ENCODE results near the gene LRFN4.

LRFN4 gene

DNA sequence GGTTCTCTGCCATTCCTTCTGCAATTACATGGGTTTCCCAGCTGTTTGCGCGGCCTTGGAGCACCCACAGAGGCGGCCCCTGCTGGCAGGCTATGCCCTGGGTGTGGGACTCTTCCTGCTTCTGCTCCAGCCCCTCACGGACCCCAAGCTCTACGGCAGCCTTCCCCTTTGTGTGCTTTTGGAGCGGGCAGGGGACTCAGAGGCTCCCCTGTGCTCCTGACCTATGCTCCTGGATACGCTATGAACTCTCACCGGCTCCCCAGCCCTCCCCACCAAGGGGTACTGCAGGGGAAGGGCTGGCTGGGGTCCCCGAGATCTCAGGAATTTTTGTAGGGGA is 11.0 kb upstream of the LRFN4 start:
- DNase-seq: no peak

DNA sequence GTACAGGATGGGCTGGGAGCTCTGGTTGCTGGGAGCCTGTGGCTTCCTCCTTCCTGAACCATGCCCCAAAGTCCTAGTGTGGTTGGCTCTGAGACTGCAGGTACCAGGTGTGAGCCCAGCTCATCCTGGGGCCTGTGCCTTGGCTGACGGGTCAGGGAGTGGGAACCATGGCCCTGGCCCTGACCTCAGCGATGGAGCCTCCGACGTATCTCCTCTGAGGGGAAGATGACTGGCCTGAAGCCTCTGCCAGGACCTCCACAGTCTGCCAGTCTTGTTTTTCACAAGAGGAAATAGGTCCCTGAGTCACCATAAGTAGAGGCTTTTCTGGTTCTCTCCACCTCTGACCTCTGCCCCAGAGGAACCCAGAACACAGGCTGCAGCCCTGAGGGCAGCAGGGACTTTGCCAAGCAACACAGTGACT is 10.2 kb upstream of the LRFN4 start:
- no peak for DNase-seq

DNA sequence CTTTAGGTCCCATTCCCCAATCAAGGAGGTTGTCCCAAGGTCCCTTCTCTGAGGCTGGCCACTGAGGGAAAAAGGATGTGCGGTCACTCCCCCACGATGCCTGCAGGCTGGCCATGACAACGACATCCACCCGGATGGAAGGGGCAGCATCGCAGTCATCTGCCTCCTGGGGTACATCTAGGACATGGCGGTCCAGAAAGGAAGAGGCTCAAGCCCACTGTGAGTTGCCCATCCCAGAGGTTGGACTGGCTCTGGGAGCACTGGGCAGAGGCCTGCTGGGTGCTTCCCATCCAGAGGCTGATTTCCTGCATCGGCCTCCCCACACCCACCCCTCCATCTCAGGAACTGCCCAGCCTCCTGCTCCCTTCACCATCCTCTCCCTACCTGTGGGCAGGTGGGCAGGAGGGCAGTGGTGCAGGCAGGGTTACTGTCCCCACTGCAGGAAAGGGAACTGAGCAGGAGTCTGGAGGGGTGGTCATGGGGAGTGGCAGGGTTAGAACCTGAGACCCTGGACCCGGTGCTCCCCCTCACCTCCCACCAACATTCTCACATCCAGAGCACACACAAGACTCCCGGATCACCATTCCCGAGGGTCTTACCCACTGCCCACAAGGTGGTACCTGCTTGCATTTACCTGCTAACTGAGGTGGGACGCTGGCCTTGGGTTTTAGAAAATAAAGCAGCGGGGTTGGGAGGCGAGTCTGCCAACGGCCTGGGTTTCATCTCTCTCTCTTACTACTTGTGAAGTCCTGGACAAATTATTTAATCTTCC is 9.2 kb upstream of the LRFN4 start:
- no peak for DNase-seq

DNA sequence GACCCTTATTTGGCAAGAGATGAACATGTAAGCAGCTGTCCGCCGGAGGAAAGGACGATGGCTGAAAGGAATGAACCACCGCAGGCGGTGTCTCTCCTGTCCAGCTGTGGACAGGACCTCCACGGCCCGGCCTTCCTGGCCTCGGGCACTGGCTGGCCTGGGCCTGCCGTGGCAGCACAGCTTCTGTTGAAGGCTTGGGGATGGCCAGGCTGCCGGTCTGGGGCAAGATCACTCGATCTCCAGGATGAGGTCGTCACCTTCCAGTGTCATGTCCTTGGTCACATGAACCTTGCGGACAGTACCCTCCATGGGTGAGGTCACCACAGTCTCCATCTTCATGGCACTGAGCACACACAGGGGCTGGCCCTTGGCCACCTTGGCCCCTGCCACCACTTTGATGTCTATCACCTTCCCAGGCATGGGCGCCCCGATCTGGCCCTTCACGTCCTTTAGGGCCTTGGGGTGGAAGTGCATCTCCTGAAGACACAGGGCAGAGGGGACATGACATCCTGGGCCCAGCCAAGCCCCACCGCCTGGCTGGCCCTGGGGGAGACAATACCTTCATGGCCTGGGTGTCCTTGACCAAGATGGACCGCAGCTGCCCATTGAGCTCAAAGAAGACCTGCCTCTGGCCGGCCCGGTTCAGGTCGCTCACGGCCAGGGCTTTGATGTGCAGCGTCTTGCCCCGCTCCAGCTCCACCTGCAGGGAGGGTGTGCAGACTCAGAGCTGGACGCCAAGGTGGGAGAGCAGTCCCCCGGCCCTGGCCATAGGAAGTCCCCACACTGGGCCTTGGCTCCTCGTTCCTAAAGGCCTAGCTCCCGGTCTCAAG is 8.0 kb upstream of the LRFN4 start:
- DNase-seq: no peak

DNA sequence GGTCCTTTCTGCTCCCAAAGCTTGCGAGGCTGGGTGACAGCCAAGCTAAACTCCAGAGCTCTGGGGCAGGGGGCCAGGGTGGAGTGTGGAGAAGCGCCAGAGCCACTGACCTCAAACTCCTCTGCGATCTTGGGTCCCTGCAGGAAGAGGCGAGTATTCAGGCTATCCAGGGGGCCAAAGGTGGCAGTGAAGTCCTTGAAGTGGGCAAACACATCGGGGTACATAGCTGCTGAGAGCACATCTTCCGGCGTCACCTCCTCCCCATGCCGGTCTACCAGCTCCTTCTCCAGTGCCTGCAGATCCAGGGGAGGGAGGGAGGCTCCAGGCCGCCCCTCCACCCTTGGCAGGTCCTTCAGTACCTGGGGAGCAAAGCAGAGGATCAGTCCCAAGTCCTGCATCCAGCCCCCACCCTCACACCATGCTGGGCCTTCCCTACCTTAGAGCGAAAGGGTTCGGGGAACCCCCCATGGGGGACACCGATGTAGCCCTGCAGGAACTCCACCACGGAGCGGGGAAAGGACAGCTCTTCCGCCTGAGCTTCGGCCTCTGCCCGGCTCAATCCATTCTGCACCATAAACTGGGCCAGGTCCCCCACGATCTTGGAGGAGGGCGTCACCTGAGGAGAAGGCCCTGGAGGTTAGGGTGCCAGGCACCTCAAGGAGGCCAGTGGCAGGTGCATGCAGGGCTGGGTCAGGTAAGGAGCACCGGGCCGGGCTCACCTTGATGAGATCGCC is 7.2 kb upstream of the LRFN4 start:
- no peak for DNase-seq

DNA sequence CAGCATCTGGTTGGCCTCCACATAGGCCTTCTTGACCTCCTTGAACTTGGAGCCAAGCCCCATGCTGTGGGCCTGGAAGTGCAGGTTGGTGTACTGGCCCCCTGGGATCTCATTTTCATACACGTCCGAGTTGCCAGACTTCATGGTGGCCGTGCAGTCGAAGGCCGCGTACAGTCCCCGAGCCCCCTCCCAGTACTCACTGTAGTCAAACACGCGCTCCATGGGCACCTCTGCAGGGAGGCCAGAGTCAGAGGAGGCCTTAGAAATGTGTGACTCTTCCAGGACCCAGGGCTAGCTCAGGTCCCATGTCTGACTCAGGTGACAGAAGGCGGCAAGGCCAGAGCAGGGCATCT is 6.7 kb upstream of the LRFN4 start:
- DNase-seq: no peak

DNA sequence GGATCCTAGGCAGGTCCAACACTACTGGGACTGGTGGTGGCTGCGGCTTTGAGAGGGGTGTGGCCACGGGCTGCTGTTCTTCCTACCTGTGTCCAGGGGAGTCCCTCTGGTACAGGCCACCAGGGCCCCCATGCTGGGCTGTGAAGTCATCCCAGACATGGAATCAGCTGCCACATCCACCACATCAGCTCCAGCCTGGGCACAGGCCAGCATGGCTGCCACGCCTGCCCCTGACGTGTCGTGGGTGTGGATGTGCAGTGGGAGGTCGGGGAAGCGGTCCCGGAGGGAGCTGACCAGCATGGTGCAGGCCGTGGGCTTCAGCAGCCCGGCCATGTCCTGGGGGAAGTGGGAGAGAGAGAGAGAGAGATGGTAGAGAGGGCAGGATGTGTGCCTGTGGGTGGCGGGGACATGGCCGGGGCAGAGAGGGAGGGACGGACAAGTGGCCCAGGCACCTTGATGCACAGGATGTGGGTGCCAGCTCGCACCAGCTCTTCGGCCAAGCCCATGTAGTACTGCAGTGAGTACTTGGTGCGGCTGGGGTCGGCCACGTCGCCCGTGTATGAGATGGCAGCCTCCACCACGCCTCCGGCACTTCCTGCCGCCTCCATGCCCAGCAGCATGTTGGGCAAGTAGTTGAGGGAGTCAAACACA is 6.2 kb upstream of the LRFN4 start:
- DNase-seq: no peak

DNA sequence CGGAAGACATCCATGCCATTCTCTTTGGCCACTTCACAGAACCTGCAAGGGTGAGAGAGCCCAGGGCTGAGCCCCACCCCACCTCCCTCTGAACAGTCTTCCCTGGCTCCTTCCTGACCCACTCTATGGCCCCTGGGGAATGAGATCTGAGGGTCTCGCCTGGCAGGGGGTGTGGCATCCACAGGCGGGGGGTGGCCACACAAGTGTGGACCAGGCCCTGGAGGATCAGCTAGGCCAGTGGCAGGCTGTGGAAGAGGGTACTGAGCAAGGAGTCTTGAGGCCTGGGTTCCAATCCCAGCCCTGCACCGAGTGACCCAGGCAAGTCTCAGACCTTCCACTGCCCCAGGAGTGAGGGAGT is 5.6 kb upstream of the LRFN4 start:
- DNase-seq: no peak

DNA sequence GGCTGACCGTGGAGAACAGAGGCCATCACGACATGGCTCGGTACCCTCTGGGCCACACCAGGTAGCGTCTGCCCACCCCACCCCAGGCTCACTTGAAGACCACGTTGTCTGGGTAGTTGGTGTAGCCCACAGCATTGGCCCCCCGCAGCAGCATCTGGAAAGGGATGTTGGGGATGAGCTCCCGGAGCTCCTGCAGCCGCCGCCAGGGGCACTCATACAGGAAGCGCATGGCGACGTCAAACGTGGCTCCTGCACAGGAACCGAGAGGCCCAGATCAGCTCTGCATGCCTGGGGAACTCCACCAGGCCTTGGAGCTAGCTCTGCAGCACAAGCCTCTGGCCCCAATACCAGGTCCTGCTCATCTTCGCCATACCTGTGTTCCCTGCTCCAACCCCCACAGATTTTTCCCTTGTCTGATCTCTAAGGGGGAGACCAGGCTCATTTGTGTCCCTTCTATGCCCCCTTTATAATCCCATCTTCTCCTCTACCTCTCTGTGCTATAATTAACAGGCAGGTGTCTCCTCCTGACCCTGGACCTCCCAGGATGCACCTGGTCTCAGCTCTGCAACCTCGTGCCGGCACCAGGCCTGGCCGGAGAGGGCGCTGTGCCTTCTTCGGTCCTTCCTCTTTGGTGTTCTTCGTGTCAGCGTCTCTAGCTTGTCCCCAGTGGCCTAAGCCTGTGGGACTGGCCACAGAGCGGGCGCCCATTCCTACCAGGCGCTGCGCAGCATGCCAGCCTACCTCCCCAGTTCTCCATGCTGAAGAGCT is 5.0 kb upstream of the LRFN4 start:
- peak; percentile 58 for DNase-seq

DNA sequence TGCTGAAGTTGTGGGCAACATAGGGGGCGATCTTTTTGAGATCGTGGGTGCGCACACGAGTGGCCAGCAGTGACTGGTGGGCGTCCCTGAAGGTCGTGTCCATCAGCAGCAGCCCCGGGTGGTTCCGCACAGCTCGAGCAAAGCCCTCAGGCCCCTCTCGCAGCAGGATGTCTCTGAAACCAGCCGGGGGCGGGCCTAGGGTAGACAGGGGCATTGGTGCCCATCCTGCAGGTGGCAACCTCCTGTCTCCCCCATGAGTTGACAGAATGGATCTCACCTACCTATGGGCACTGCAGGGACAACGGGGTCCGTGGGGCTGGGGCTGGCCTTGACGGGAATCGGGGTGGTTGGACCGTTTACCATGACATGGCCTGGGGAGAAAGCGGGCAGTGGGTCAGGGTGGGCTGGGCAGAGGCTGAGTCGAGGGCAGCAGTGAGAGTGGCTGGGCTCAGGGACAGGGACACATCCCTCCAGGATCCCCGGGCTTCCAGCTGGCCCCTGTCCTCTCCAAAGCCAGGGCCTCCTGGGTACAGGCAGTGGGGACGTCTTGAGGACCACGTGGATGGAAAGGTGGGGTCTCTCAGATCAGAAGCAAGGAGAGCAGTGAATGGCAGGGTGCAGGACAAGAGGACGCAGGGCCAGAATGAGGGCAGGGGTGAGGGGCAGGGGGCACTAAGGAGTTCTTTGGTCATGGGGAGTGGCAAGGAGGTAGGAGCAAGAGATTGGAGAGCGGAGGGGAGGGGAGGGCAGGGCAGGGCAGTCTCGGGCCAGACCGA is 4.2 kb upstream of the LRFN4 start:
- DNase-seq: no peak

DNA sequence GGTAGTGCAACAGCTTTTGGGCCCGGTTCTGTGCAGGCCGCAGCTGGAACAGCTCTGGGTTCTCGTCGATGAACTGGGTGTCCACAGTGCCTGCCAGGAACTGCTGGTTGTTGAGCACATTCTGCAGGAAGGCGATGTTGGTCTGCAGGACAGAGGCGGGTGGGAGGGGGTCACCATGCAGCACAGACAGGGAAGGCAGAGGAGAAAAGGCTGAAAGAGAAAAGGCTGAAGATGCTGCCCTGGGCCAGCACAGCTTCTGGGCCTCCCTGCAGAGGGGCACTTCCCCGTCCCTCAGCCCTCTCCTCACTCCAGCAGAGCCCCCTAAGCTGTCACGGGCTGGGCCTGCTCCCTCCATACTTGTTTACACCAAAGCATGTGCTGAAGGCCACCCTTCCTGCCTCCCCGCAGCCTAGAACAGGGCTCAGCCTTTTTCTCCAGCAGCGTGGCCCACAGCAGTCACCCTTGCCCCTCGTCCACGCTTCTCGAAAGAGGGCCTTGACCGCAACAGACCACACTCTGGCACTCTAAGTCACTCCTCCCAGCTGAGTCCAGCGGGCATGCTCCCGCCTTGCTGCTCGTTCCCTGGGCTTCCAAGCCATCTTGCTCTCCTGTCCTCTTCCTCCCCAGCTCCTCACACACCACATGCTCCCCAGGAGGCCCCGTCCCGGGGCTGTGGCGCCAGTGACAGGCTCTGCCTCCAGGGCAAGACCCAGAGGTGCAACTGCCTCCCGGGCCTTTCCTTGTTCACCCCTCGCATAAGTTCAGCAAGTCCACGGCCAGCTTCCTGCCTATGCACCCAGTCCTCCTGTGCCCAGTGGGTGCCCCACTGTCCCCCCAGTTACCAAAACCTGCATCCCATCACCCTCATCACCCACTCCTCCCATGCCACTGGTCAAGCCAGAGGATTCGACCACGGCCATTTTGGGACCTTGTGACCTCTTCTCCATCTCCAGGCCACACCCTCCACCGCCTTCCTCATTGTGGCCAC is 3.3 kb upstream of the LRFN4 start:
- DNase-seq: no peak

DNA sequence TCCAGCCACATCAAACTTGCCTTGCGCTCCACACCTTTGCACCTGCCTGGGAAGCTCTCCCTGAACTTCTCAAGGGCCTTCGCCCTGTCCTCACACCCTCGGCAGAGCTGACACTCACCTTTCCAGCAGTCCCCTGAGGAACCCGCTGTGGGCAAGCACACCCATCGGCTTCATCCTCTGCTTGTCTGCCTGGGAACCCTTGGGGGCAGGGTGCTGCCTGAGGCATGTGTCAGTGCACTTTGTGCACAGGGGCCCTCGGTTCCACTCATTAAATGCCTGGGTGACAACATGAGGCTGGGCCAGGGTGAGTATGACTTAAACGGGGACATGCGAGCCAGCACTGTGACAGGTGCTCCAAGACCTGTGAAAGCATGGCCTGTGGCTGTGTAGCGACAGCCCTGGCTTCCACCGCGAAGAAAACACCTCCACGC is 2.6 kb upstream of the LRFN4 start:
- DNase-seq: no peak

DNA sequence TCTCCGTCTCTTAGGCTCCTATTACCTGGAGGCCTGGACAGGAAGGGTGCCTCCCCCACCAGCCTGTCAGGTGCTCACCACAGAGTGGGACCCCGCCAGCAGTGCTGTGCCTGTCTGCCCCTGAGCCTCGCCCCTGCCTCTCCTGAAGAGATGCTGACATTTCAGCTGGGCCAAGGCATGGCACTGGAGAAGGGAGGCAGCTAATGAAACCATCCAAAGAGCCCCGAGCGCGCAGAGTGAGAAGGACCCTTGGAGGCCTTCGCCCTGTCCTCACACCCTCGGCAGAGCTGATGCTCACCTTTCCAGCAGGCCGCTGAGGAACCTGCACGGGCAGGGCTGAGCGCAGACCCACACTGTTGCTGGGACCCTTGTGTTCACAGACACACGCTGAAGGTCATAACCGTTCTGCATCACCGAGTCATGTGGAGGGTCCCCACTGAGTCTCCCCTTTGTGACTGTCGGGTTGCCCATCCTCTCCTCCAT is 2.1 kb upstream of the LRFN4 start:
- DNase-seq: no peak

DNA sequence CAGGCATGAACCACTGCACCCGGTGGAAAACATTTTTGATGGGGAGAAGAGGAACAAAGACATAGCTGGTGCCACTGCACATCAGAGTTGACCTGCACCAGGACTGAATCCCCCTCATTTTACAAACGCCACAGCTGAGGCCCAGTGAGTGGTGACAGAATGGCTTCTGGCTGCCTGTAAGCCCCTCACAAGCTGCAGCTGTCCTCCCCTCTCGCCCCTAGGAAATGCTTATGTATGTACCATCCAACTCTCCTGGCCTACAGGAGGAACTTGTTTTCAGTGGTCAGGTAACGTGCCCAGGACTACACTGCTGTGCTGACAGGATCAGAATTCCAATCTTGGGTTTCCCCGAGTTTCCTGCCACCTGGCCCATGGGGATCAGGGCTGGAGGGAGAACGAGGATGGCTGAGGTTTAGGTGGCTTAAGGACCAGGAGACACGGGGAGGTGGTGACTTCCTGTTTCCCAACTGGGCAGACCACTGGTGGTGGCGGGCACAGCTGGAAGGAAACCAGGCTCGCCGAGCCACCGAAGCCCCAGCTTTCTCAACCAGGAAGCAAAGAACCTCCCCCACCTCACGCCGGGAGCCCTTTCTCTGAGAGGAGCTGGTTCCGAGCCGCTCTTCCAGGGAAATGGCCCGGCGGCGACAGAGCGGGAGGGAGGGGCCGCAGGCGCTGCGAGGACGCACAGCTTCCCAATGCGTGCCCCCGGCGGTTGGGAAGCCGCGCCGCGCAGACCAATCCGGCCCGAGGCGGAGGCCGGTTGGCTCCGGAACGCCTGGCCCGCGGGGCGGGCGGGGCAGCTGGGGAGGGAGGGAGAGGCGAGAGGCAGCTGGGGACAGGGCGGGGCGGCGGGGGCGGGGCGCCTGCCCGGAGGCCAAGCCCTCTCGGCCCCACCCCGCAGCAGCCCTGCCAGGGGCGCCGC is 1.0 kb upstream of the LRFN4 start:
- DNase-seq: peak; percentile 99

DNA sequence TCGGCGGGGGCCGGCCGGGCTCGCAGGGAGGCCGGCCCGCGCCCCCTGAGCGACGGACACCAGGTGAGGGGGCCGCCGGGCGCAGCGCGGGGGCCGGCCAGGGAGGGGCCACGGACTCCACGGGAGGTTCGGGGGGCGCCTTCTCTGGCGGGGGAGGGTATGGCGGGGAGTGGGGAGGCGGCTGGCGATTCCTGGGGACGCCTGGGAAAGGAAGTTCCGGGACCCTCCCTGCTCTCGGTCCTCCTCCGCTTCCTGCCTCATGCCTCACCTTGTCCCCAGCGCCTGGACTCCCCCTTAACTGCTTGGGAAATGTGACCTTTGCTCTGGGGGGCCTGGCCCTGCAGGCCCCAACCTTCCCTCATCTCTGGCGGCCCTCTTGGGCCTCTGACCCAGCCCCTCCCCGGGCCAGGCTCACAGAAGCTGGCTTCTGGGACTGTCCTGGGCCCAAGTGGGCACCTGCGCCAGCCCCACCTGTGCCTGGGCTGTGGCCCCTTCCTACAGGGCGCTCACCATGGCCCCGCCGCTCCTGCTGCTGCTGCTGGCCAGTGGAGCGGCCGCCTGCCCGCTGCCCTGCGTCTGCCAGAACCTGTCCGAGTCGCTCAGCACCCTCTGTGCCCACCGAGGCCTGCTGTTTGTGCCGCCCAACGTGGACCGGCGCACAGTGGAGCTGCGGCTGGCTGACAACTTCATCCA is 516 bp downstream of the LRFN4 start:
- peak; percentile 60 for DNase-seq

DNA sequence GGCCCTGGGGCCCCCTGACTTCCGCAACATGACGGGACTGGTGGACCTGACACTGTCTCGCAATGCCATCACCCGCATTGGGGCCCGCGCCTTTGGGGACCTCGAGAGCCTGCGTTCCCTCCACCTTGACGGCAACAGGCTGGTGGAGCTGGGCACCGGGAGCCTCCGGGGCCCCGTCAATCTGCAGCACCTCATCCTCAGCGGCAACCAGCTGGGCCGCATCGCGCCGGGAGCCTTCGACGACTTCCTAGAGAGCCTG is 992 bp downstream of the LRFN4 start:
- DNase-seq: peak; percentile 41

DNA sequence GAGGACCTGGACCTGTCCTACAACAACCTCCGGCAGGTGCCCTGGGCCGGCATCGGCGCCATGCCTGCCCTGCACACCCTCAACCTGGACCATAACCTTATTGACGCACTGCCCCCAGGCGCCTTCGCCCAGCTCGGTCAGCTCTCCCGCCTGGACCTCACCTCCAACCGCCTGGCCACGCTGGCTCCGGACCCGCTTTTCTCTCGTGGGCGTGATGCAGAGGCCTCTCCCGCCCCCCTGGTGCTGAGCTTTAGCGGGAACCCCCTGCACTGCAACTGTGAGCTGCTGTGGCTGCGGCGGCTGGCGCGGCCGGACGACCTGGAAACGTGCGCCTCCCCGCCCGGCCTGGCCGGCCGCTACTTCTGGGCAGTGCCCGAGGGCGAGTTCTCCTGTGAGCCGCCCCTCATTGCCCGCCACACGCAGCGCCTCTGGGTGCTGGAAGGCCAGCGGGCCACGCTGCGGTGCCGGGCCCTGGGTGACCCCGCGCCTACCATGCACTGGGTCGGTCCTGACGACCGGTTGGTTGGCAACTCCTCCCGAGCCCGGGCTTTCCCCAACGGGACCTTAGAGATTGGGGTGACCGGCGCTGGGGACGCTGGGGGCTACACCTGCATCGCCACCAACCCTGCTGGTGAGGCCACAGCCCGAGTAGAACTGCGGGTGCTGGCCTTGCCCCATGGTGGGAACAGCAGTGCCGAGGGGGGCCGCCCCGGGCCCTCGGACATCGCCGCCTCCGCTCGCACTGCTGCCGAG is 1.5 kb downstream of the LRFN4 start:
- DNase-seq: no peak

Measured in DMS53 (cell line).